WTC11 (cell line): ENCODE data around the gene PKNOX1. TPM values are rescaled to one million over a fixed set of nuclear protein-coding genes. Genes with fewer than 3 reads are reported as not detected.
"Not testable (repeated sequence)": the region's sequence is repeated elsewhere in the genome, so short reads cannot be mapped to it uniquely, and the experiment has no call there.

Experiments used
- ATAC-seq: fragments of 200-7000 bp; cut with Tn5 transposase; 2 replicates; pipeline ENCODE4 v1.10.0; 2021; ENCODE audit warnings: mild to moderate bottlenecking, moderate library complexity
- CTCF ChIA-PET: fragments of 300-600 bp; sonication (Branson Sonifier 250); formaldehyde crosslinking; loops from one replicate; lab custom pipeline; 2021; ENCODE audit warnings: antibody characterized with exemption; lab: Charles Lee
- POLR2A ChIA-PET: fragments of 350-600 bp; sonication (Branson Sonifier 250); formaldehyde crosslinking; loops from one replicate; lab custom pipeline; 2021; ENCODE audit warnings: antibody characterized with exemption; lab: Charles Lee
- DNase-seq: peaks from one replicate; pipeline ENCODE4 v3.0.0; 2021; ENCODE audit warnings: low spot score
- H3K27ac Mint-ChIP-seq: 2 replicates; pipeline ENCODE4 v1.8.0; 2021; ENCODE audit warnings: mixed read lengths
- H3K27me3 Mint-ChIP-seq: 2 replicates; pipeline ENCODE4 v1.8.0; 2021; ENCODE audit warnings: low read depth, mild to moderate bottlenecking, moderate library complexity, mixed read lengths
- H3K36me3 Mint-ChIP-seq: 2 replicates; pipeline ENCODE4 v1.8.0; 2021; ENCODE audit warnings: mixed read lengths
- H3K4me1 Mint-ChIP-seq: 2 replicates; pipeline ENCODE4 v1.8.0; 2022; ENCODE audit warnings: mixed read lengths
- H3K4me3 Mint-ChIP-seq: 2 replicates; pipeline ENCODE4 v1.8.0; 2021; ENCODE audit warnings: mild to moderate bottlenecking, moderate library complexity, mixed read lengths
- H3K9me3 Mint-ChIP-seq: 2 replicates; pipeline ENCODE4 v1.8.0; 2021; ENCODE audit warnings: mixed read lengths
- ATF1 ChIP-seq: sonication (generic); formaldehyde crosslinking; IDR thresholded peaks from 2 replicates; pipeline ENCODE4 v1.8.1; 2023; ENCODE audit warnings: mild to moderate bottlenecking, moderate library complexity, missing genetic modification reagents
- CBFB ChIP-seq: sonication (generic); formaldehyde crosslinking; IDR thresholded peaks from 2 replicates; pipeline ENCODE4 v1.8.1; 2022; ENCODE audit warnings: mild to moderate bottlenecking, low read depth, missing genetic modification reagents
- CDX4 ChIP-seq: fragments of 250-450 bp; sonication (Bioruptor Pico); IDR thresholded peaks from 2 replicates; pipeline ENCODE4 v1.9.0; 2021; ENCODE audit warnings: moderate library complexity, mild to moderate bottlenecking, inconsistent platforms, borderline replicate concordance
- CREM ChIP-seq: sonication (generic); formaldehyde crosslinking; IDR thresholded peaks from 2 replicates; pipeline ENCODE4 v1.8.1; 2022; ENCODE audit warnings: mild to moderate bottlenecking, missing genetic modification reagents, moderate library complexity
- E2F1 ChIP-seq: sonication (generic); formaldehyde crosslinking; IDR thresholded peaks from 2 replicates; pipeline ENCODE4 v1.8.0; 2022; ENCODE audit warnings: mild to moderate bottlenecking, missing genetic modification reagents
- E2F4 ChIP-seq: sonication (generic); formaldehyde crosslinking; IDR thresholded peaks from 2 replicates; pipeline ENCODE4 v1.8.1; 2022; ENCODE audit warnings: low read depth, mild to moderate bottlenecking, moderate library complexity, missing genetic modification reagents, borderline replicate concordance
- ESRRA ChIP-seq: sonication (generic); formaldehyde crosslinking; IDR thresholded peaks from 2 replicates; pipeline ENCODE4 v1.8.1; 2022; ENCODE audit warnings: mild to moderate bottlenecking, missing genetic modification reagents, borderline replicate concordance
- ETV6 ChIP-seq: sonication (generic); formaldehyde crosslinking; IDR thresholded peaks from 2 replicates; pipeline ENCODE4 v1.8.1; 2022; ENCODE audit warnings: mild to moderate bottlenecking, missing genetic modification reagents
- FOXJ3 ChIP-seq: sonication (generic); formaldehyde crosslinking; IDR thresholded peaks from 2 replicates; pipeline ENCODE4 v1.9.0; 2021; ENCODE audit warnings: missing genetic modification reagents, mild to moderate bottlenecking, borderline replicate concordance
- FOXK1 ChIP-seq: sonication (generic); formaldehyde crosslinking; IDR thresholded peaks from 2 replicates; pipeline ENCODE4 v1.8.0; 2022; ENCODE audit warnings: mild to moderate bottlenecking, moderate library complexity, missing genetic modification reagents
- GABPB1 ChIP-seq: sonication (generic); formaldehyde crosslinking; IDR thresholded peaks from 2 replicates; pipeline ENCODE4 v1.8.1; 2023; ENCODE audit warnings: mild to moderate bottlenecking, missing genetic modification reagents
- IRF1 ChIP-seq: sonication (generic); formaldehyde crosslinking; IDR thresholded peaks from 2 replicates; pipeline ENCODE4 v1.8.0; 2023; ENCODE audit warnings: missing genetic modification reagents
- NFYB ChIP-seq: sonication (generic); formaldehyde crosslinking; conservative IDR thresholded peaks from 2 replicates; pipeline ENCODE4 v1.8.0; 2022; ENCODE audit warnings: low read depth, missing genetic modification reagents
- NR3C1 ChIP-seq: sonication (generic); formaldehyde crosslinking; conservative IDR thresholded peaks from 2 replicates; pipeline ENCODE4 v1.8.1; 2023; ENCODE audit warnings: low read depth, mild to moderate bottlenecking, missing genetic modification reagents
- PRRX2 ChIP-seq: fragments of 250-450 bp; sonication (Bioruptor Pico); IDR thresholded peaks from 2 replicates; pipeline ENCODE4 v1.8.0; 2021; ENCODE audit warnings: mild to moderate bottlenecking
- RORB ChIP-seq: fragments of 250-450 bp; sonication (Bioruptor Pico); IDR thresholded peaks from 2 replicates; pipeline ENCODE4 v1.9.0; 2021; ENCODE audit warnings: mild to moderate bottlenecking
- SP1 ChIP-seq: sonication (generic); formaldehyde crosslinking; conservative IDR thresholded peaks from 2 replicates; pipeline ENCODE4 v1.8.1; 2022; ENCODE audit warnings: missing genetic modification reagents
- TCF7 ChIP-seq: sonication (generic); formaldehyde crosslinking; IDR thresholded peaks from 2 replicates; pipeline ENCODE4 v1.8.0; 2022; ENCODE audit warnings: mild to moderate bottlenecking, low read depth, missing genetic modification reagents, moderate library complexity
- TEAD1 ChIP-seq: sonication (generic); formaldehyde crosslinking; IDR thresholded peaks from 2 replicates; pipeline ENCODE4 v1.8.0; 2022; ENCODE audit warnings: mild to moderate bottlenecking, missing genetic modification reagents
- TEAD4 ChIP-seq: sonication (generic); formaldehyde crosslinking; IDR thresholded peaks from 2 replicates; pipeline ENCODE4 v1.8.0; 2022; ENCODE audit warnings: mild to moderate bottlenecking, missing genetic modification reagents
- ZBTB21 ChIP-seq: sonication (generic); formaldehyde crosslinking; IDR thresholded peaks from 2 replicates; pipeline ENCODE4 v1.8.1; 2023; ENCODE audit warnings: mild to moderate bottlenecking, missing genetic modification reagents, borderline replicate concordance
- ZNF121 ChIP-seq: sonication (generic); formaldehyde crosslinking; IDR thresholded peaks from 2 replicates; pipeline ENCODE4 v1.8.0; 2023; ENCODE audit warnings: missing genetic modification reagents
- total RNA-seq: library from RNA; stranded (reverse); gene quantifications from 3 replicates; pipeline ENCODE4 v1.2.3, GENCODE V29; 2021

PKNOX1 gene
- total RNA-seq, 1 experiment from 2014 or later = 23.0 TPM

GRCh38 chr21:43005635-43006034 is 31.3 kb downstream of the PKNOX1 start:
- TF ChIP-seq NFYB = no peak
- no peak for TF ChIP-seq FOXJ3 (CRISPR knock-in tag)
- TF ChIP-seq CDX4 = no peak
- no peak for TF ChIP-seq FOXK1 (CRISPR knock-in tag)
- TF ChIP-seq SP1 = no peak
- no peak for TF ChIP-seq ETV6 (CRISPR knock-in tag)
- no peak for TF ChIP-seq CBFB (CRISPR knock-in tag)
- peaks cover 34% of the 10 kb centered on the region for H3K4me1 Mint-ChIP-seq
- no peak for DNase-seq
- H3K4me3 Mint-ChIP-seq = no peak overlapping the region
- no peak for ATAC-seq
- H3K36me3 Mint-ChIP-seq = peaks cover 62% of the 10 kb centered on the region
- ChIA-PET POLR2A (no interaction called here), CTCF (no interaction called here)
- H3K27ac Mint-ChIP-seq = peak overlapping the region; percentile 37
- peaks cover 12% of the 10 kb centered on the region for H3K9me3 Mint-ChIP-seq
- H3K27me3 Mint-ChIP-seq = no peaks in the 10 kb centered on the region

- ATAC-seq (0 out of 2 replicates have a peak, but pooled peaks have one; percentile 36), DNase-seq (peak; percentile 27)
- H3K27ac Mint-ChIP-seq = peak overlapping the region; percentile 32; the same call in 1 of the 2 replicates
- H3K27me3 Mint-ChIP-seq, CTCF ChIA-PET, H3K4me3 Mint-ChIP-seq, H3K9me3 Mint-ChIP-seq, POLR2A ChIA-PET: not testable (repeated sequence)
- H3K36me3 Mint-ChIP-seq = peaks cover 63% of the 10 kb centered on the region
- H3K4me1 Mint-ChIP-seq = peaks cover 34% of the 10 kb centered on the region
- peak; percentile 72; the same call in 1 of the 2 replicates for TF ChIP-seq ZNF121 (CRISPR knock-in tag)
Measured at GRCh38 chr21:43006051-43006873, 31.9 kb downstream of the PKNOX1 start.

- TF ChIP-seq ZBTB21 (CRISPR knock-in tag) = no peak
- TF ChIP-seq TEAD4 (CRISPR knock-in tag) = no peak
- TF ChIP-seq ZNF121 (CRISPR knock-in tag) = no peak
- TF ChIP-seq CREM (CRISPR knock-in tag) = no peak
- TF ChIP-seq TCF7 (CRISPR knock-in tag) = no peak
- no peak for TF ChIP-seq NR3C1 (CRISPR knock-in tag)
- TF ChIP-seq ATF1 (CRISPR knock-in tag) = no peak
- TF ChIP-seq ESRRA (CRISPR knock-in tag) = no peak
- TF ChIP-seq E2F4 = no peak
- TF ChIP-seq RORB (CRISPR knock-in tag) = no peak
- TF ChIP-seq PRRX2 (CRISPR knock-in tag) = no peak
- TF ChIP-seq E2F1 (CRISPR knock-in tag) = no peak
- no peak for TF ChIP-seq GABPB1 (CRISPR knock-in tag)
- TF ChIP-seq IRF1 = no peak
- no peak for TF ChIP-seq TEAD1 (CRISPR knock-in tag)
- TF ChIP-seq, all 79 proteins: peak for 0
- Mint-ChIP-seq H3K4me3 (no peak overlapping the region), H3K9me3 (peaks cover 9% of the 10 kb centered on the region; the same call in 1 of the 2 replicates), H3K27me3 (no peaks in the 10 kb centered on the region), H3K36me3 (peaks cover 65% of the 10 kb centered on the region), H3K4me1 (peaks cover 34% of the 10 kb centered on the region), H3K27ac (peak overlapping the region; percentile 32)
- POLR2A ChIA-PET = no interaction called here
- DNase-seq (no peak), ATAC-seq (no peak)
- CTCF ChIA-PET = no interaction called here
Measured at GRCh38 chr21:43006874-43007208, 32.5 kb downstream of the PKNOX1 start.
